Trophoblast cell (in vitro differentiated cells and primary cell): ENCODE results near the gene PLEKHJ1.

Experiments
- DNase-seq, 2 donors: peaks; one replicate each; pipeline ENCODE4 v3.0.0-alpha.2; 2016
- H2AFZ ChIP-seq: 2 replicates; pipeline ENCODE4 v1.6.1; 2013; ENCODE audit warnings: low read length, moderate library complexity, mild to moderate bottlenecking; ENCODE audit not compliant: insufficient read depth, poor library complexity
- H2AK5ac ChIP-seq: 2 replicates; pipeline ENCODE4 v1.6.1; 2013; ENCODE audit warnings: mild to moderate bottlenecking, low read length
- H2BK120ac ChIP-seq: 2 replicates; pipeline ENCODE4 v1.6.1; 2013; ENCODE audit warnings: low read length, mild to moderate bottlenecking, moderate library complexity; ENCODE audit not compliant: insufficient read depth, poor library complexity
- H2BK12ac ChIP-seq: 2 replicates; pipeline ENCODE4 v1.6.1; 2013; ENCODE audit warnings: mild to moderate bottlenecking, low read length, moderate library complexity
- H2BK5ac ChIP-seq: 2 replicates; pipeline ENCODE4 v1.6.1; 2013; ENCODE audit warnings: low read length, low read depth, moderate library complexity, mild to moderate bottlenecking; ENCODE audit not compliant: poor library complexity
- H3K14ac ChIP-seq: 2 replicates; pipeline ENCODE4 v1.6.1; 2013; ENCODE audit warnings: mild to moderate bottlenecking, low read length
- H3K18ac ChIP-seq: 2 replicates; pipeline ENCODE4 v1.6.1; 2013; ENCODE audit warnings: mild to moderate bottlenecking, low read length
- H3K23ac ChIP-seq: 2 replicates; pipeline ENCODE4 v1.6.1; 2013; ENCODE audit warnings: low read length
- H3K27ac ChIP-seq: 2 replicates; pipeline ENCODE4 v1.5.1; 2013; ENCODE audit warnings: low read depth, mild to moderate bottlenecking, inconsistent platforms, low read length, moderate library complexity
- H3K27me3 ChIP-seq: 2 replicates; pipeline ENCODE4 v1.6.1; 2013; ENCODE audit warnings: inconsistent platforms, mild to moderate bottlenecking, low read length, moderate library complexity; ENCODE audit not compliant: insufficient read depth
- H3K36me3 ChIP-seq, 2 experiments: 1 replicate in 1 of 2; 2 replicates in 1 of 2; pipeline ENCODE4 v1.6.1; 2013; ENCODE audit warnings: low read length in 2 of 2, mild to moderate bottlenecking in 2 of 2, moderate library complexity in 1 of 2; ENCODE audit not compliant: insufficient read depth in 2 of 2, control insufficient read depth in 1 of 2
- H3K4ac ChIP-seq: 2 replicates; pipeline ENCODE4 v1.6.1; 2013; ENCODE audit warnings: low read depth, mild to moderate bottlenecking, low read length, moderate library complexity
- H3K4me1 ChIP-seq, 2 experiments: 1 replicate in 1 of 2; 2 replicates in 1 of 2; pipeline ENCODE4 v1.6.1; 2013; ENCODE audit warnings: low read length in 2 of 2, mild to moderate bottlenecking in 2 of 2, moderate library complexity in 1 of 2; ENCODE audit not compliant: insufficient read depth in 2 of 2, control insufficient read depth in 1 of 2
- H3K4me2 ChIP-seq: 2 replicates; pipeline ENCODE4 v1.6.1; 2013; ENCODE audit warnings: inconsistent platforms, mild to moderate bottlenecking, low read length, moderate library complexity
- H3K4me3 ChIP-seq: 2 replicates; pipeline ENCODE4 v1.5.1; 2013; ENCODE audit warnings: mild to moderate bottlenecking, low read depth, low read length, inconsistent platforms
- H3K79me1 ChIP-seq: one replicate; pipeline ENCODE4 v1.6.1; 2013; ENCODE audit warnings: low read length
- H3K79me2 ChIP-seq: 2 replicates; pipeline ENCODE4 v1.6.1; 2013; ENCODE audit warnings: low read length, mild to moderate bottlenecking; ENCODE audit not compliant: control insufficient read depth, insufficient read depth, poor library complexity
- H3K9ac ChIP-seq: 2 replicates; pipeline ENCODE4 v1.6.1; 2013; ENCODE audit warnings: mild to moderate bottlenecking, low read length
- H3K9me3 ChIP-seq: 2 replicates; pipeline ENCODE4 v1.6.1; 2013; ENCODE audit warnings: low read depth, mild to moderate bottlenecking, control low read depth, inconsistent platforms, low read length; ENCODE audit not compliant: insufficient read depth
- H4K12ac ChIP-seq: 2 replicates; pipeline ENCODE4 v1.6.1; 2013; ENCODE audit warnings: low read depth, mild to moderate bottlenecking, low read length, moderate library complexity
- H4K8ac ChIP-seq: 2 replicates; pipeline ENCODE4 v1.6.1; 2013; ENCODE audit warnings: low read depth, mild to moderate bottlenecking, low read length, moderate library complexity
- H4K91ac ChIP-seq: one replicate; pipeline ENCODE4 v1.6.1; 2013; ENCODE audit warnings: low read depth, mild to moderate bottlenecking, low read length, moderate library complexity
- WGBS: extraction: QIAGEN DNeasy Blood & Tissue Kit; methylation state at CpG from one replicate; pipeline ENCODE4 v1.1.7; 2013; ENCODE audit warnings: missing lambda C conversion rate; ENCODE audit not compliant: insufficient read length, insufficient coverage; ENCODE audit errors: extremely low coverage; 5-methylcytosine and 5-hydroxymethylcytosine counted together

The PLEKHJ1 gene

GRCh38 chr19:2232286-2233151, 3.6 kb downstream of the PLEKHJ1 start:
- H4K12ac ChIP-seq, result no peak overlapping the region
- H3K79me2 ChIP-seq, result peaks cover 25% of the 10 kb centered on the region
- H2BK5ac ChIP-seq, result no peak overlapping the region
- H3K36me3 ChIP-seq, result peaks cover 57 to 59% of the 10 kb centered on the region in 2 experiments
- H3K4ac ChIP-seq, result no peak overlapping the region
- H2AFZ ChIP-seq, result no peak overlapping the region
- H3K79me1 ChIP-seq, result peaks cover 16% of the 10 kb centered on the region
- no peak overlapping the region for H4K91ac ChIP-seq
- no peak overlapping the region for H3K23ac ChIP-seq
- peaks cover 6 to 7% of the 10 kb centered on the region in 2 experiments for H3K4me1 ChIP-seq
- H3K27ac ChIP-seq, result no peak overlapping the region
- no peak overlapping the region for H3K9ac ChIP-seq
- H3K9me3 ChIP-seq, result no peaks in the 10 kb centered on the region
- H3K4me2 ChIP-seq, result no peak overlapping the region
- WGBS, result no CpG with 5 or more reads among the region's 30 CpGs
- no peak overlapping the region for H3K14ac ChIP-seq
- DNase-seq, result no peak
- H2BK12ac ChIP-seq, result no peak overlapping the region
- H3K18ac ChIP-seq, result no peak overlapping the region
- no peak overlapping the region for H4K8ac ChIP-seq
- no peak overlapping the region for H2AK5ac ChIP-seq
- no peaks in the 10 kb centered on the region for H3K27me3 ChIP-seq
- no peak overlapping the region for H3K4me3 ChIP-seq
- H2BK120ac ChIP-seq, result no peak overlapping the region

DNA sequence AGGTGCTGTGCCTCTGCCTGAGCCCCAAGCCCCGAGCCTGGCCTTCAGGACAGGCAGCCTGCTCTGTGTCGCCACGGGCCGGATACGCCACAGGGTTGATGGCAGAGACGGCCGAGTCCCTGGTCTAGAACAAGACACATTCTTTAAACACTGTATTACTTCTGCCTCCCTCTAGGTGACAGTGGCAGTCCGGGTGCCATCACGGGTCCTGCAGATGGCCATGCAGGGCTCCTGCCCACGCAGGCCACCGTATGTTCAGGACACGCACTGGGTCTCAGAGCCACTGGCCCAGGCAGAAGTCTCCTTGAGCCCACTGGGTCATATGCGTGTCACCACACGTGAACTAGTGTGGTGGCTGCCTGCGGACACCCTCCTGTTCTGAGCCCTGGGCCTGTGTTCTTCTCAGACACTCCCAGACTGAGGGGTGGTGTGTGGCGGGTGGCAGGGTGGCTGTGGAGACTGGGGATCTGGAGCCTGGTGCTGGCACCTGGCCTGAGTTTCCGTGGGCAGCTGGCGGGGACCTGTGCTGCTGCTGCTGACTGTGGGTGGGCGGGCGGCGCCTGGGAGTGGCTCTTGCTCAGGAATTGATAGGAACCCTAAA, 4.4 kb downstream of the PLEKHJ1 start:
- Histone ChIP-seq H2BK120ac (no peak overlapping the region), H3K36me3 (peaks cover 63 to 66% of the 10 kb centered on the region in 2 experiments), H3K4me3 (no peak overlapping the region), H3K18ac (no peak overlapping the region), H2AK5ac (no peak overlapping the region), H4K12ac (no peak overlapping the region), H2BK12ac (no peak overlapping the region), H3K27me3 (no peaks in the 10 kb centered on the region), H4K8ac (no peak overlapping the region), H3K4me1 (peaks cover 3 to 4% of the 10 kb centered on the region in 2 experiments), H2AFZ (no peak overlapping the region), H2BK5ac (no peak overlapping the region), H3K9ac (no peak overlapping the region), H3K4me2 (no peak overlapping the region), H3K79me2 (peaks cover 17% of the 10 kb centered on the region), H3K23ac (no peak overlapping the region), H3K4ac (no peak overlapping the region), H3K14ac (no peak overlapping the region), H3K27ac (no peak overlapping the region), H3K79me1 (peaks cover 12% of the 10 kb centered on the region), H4K91ac (no peak overlapping the region), H3K9me3 (no peaks in the 10 kb centered on the region)
- no CpG with 5 or more reads among the region's 21 CpGs for WGBS
- DNase-seq, result peak in 1 of 2 donors; percentile 33

- H2BK5ac ChIP-seq, result no peak overlapping the region
- H4K8ac ChIP-seq, result no peak overlapping the region
- no peak overlapping the region for H2BK12ac ChIP-seq
- H3K23ac ChIP-seq, result no peak overlapping the region
- H4K12ac ChIP-seq, result peak overlapping the region; percentile 9
- H3K4me3 ChIP-seq, result no peak overlapping the region
- H2BK120ac ChIP-seq, result no peak overlapping the region
- peaks cover under 1% of the 10 kb centered on the region for H3K9me3 ChIP-seq
- H2AK5ac ChIP-seq, result no peak overlapping the region
- no peak for DNase-seq
- H3K14ac ChIP-seq, result no peak overlapping the region
- no peak overlapping the region for H3K9ac ChIP-seq
- H3K18ac ChIP-seq, result no peak overlapping the region
- no CpG with 5 or more reads among the region's 12 CpGs for WGBS
- H3K36me3 ChIP-seq, result peaks cover 70 to 73% of the 10 kb centered on the region in 2 experiments
- H3K79me2 ChIP-seq, result peaks cover 14% of the 10 kb centered on the region
- no peak overlapping the region for H3K4ac ChIP-seq
- no peak overlapping the region for H3K4me2 ChIP-seq
- H4K91ac ChIP-seq, result no peak overlapping the region
- H3K27ac ChIP-seq, result no peak overlapping the region
- peaks cover 3 to 4% of the 10 kb centered on the region in 2 experiments for H3K4me1 ChIP-seq
- H3K79me1 ChIP-seq, result peaks cover 7% of the 10 kb centered on the region
- H2AFZ ChIP-seq, result no peak overlapping the region
- no peaks in the 10 kb centered on the region for H3K27me3 ChIP-seq
Observed at GRCh38 chr19:2230807-2231533, 5.2 kb downstream of the PLEKHJ1 start.

GRCh38 chr19:2230033-2230531, 6.0 kb downstream of the PLEKHJ1 start:
- no peak overlapping the region for H3K4me2 ChIP-seq
- no peak overlapping the region for H3K23ac ChIP-seq
- no peak overlapping the region for H2BK12ac ChIP-seq
- no peaks in the 10 kb centered on the region for H3K27me3 ChIP-seq
- no peak overlapping the region for H4K12ac ChIP-seq
- peaks cover 3% of the 10 kb centered on the region for H3K9me3 ChIP-seq
- no peak overlapping the region for H4K91ac ChIP-seq
- H2BK5ac ChIP-seq, result no peak overlapping the region
- DNase-seq, result no peak
- H2AFZ ChIP-seq, result no peak overlapping the region
- no peak overlapping the region for H2AK5ac ChIP-seq
- H3K14ac ChIP-seq, result no peak overlapping the region
- H3K36me3 ChIP-seq, result peaks cover 77 to 82% of the 10 kb centered on the region in 2 experiments
- no CpG with 5 or more reads among the region's 43 CpGs for WGBS
- peaks cover 7% of the 10 kb centered on the region for H3K79me2 ChIP-seq
- no peak overlapping the region for H2BK120ac ChIP-seq
- H3K79me1 ChIP-seq, result no peaks in the 10 kb centered on the region
- no peak overlapping the region for H3K4ac ChIP-seq
- H4K8ac ChIP-seq, result no peak overlapping the region
- H3K9ac ChIP-seq, result no peak overlapping the region
- no peak overlapping the region for H3K27ac ChIP-seq
- no peak overlapping the region for H3K18ac ChIP-seq
- H3K4me1 ChIP-seq, result peaks cover 3 to 4% of the 10 kb centered on the region in 2 experiments
- no peak overlapping the region for H3K4me3 ChIP-seq
